ENCODE measurements around the gene ST6GALNAC3. TPM values are rescaled to one million over a fixed set of nuclear protein-coding genes. Genes with fewer than 3 reads are reported as not detected.

The ST6GALNAC3 gene
- total RNA-seq, 1 experiment from 2014 or later = 0.03 TPM

DNA sequence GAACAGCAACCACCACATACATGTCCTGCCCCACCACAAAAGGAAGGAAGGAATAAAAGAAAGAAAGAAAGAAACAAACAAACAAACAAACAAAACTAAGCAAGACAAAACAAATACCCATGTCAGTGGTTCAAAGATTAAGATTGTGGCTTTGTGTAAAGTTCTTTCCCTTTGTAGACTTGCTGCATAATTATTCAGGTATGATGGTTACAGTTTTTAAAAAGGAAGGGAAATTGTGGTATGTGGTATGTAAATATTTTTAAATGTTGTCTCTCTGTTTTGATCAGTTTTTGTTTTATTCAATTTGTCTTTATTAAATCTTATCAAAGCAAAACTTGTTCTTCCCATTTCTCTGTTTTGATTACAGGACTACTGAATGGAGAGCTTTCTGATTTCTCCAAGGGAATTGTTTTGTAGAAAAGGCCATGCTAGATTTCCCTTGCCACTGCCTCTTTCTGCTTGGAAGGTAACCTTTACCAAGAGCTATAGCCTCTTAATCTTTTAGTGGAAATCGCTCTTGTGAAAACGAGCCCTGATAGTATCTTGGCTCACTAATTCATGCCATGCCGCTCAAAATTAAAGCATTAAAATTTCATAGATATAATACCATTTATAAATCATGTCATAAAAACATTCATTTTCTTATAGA, 502.5 kb downstream of the ST6GALNAC3 start:
- DNase-seq (ENCODE audit: low read depth) = no peak

DNA sequence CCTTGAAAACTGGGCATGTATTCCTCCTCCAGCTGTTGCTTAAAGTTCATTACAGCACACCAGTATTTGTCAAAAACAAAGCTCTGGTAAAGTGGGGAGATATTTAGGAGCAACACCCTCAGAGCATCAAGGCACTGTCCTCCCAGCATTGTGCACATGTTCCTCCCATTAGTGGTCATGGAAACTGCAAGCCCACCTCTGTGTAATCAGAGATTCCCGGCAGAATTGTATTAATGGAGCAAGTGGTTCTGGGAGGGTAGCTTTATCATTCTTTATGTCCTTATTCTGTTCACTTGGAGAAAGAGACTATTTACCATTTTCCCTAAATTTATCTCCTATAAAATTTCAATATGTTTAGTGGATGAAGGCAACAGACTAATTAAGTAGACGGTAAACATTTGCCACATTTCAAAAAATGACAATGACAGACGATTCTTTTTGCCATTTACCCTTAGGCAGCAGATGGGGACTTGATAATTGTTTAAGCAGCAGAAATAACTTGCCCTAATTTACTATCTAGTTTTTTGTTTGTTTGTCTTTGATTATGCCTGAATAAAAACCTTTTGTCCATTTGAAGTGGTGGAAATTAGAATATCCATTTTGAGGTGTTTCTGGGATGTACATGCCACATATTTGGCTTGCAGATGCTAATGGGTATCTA, 503.1 kb downstream of the ST6GALNAC3 start:
- DNase-seq (ENCODE audit: low read depth) = no peak

DNA sequence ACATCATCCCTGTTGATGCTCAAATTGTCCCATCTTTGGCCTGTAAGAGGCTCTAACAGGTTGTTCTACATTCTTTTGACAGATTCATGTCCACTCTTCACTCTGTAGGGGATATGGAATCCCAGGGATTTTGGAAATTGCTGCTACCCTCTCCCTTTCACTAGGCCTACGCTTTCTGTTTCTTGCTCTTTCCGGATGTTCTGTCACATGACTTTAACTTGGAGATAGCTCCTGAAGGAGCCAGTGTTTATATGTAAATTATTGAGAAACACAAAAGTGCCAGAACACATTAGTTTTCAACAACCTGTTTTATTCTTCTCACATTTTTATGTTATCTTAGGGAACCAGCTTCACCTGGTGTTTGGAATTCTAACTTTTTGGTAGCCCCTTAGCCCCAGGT, 505.7 kb downstream of the ST6GALNAC3 start:
- no peak for DNase-seq (ENCODE audit: low read depth)

DNA sequence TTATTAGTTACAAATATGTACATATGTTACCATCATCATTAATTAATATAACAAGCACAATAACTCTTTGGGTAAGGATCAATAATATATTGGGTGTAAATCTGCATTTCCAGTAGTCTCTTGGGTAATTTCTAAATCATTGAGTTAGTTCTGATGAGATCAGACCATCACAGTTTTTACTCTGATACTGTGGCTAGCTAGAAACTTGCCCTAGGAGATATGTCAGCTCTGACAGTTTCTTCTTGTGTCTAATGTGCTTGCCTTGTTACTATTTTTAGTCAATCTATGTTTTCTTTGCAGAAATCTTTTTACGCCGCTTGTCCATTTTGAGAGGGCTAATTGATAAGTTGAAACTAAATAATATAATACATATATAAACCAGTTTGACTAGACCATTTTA, 507.2 kb downstream of the ST6GALNAC3 start:
- DNase-seq (ENCODE audit: low read depth) = no peak

DNA sequence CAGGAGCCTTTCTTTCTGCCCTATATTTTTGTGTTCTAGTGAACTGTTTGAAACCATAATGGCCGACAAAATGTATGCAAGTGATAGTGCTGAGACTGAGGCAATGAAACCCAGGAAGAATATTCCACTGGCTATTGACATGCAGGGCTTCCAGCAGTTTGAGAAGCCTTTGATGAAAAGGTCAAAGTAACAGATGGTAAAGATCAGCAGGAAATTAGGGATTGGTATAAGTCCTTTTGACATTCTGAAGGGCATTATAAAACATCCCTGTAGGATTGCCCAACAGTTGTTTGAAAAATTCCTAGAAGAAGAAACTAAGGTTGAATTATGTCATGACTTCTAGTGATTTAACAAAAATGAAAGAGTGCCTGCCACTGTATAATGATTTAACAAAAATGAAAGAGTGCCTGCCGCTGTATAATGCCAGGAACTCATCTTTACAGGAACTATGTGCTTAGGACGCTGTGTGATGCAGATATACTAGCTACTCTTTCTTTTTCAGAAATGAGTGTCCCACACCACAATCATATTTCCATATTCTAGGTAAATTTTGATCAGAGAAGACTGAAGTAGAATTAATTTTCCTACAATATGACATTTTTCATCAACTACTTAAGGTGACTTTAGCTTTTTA, 508.8 kb downstream of the ST6GALNAC3 start:
- DNase-seq (ENCODE audit: low read depth) = no peak

DNA sequence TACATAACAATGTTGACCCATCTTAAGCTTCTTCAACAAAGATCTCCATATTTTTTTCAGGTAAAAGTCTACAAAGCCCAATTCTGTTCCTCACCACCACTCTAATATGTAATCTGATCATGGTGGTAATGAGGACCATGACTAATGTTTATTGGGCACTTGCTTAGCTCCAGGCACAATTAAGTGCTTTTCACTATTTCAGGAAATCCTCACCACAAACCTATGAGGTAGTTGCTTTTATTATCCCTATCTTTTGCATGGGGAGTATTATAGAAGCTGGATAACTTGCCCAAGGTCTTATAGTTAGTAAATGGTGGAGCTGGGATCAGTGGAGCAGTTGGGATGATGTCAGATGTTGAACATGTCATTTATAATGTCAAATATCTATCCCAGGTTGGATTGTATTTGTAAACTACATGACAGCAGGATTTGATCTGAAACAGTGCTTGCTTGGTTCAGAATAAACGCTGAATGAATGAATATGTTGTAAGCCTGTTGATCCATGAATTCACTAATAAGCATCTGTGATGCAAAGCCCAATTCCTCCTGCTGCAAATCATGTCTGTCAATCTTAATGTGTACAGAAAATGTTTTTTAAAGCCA, 509.4 kb downstream of the ST6GALNAC3 start:
- no peak for DNase-seq (ENCODE audit: low read depth)

DNA sequence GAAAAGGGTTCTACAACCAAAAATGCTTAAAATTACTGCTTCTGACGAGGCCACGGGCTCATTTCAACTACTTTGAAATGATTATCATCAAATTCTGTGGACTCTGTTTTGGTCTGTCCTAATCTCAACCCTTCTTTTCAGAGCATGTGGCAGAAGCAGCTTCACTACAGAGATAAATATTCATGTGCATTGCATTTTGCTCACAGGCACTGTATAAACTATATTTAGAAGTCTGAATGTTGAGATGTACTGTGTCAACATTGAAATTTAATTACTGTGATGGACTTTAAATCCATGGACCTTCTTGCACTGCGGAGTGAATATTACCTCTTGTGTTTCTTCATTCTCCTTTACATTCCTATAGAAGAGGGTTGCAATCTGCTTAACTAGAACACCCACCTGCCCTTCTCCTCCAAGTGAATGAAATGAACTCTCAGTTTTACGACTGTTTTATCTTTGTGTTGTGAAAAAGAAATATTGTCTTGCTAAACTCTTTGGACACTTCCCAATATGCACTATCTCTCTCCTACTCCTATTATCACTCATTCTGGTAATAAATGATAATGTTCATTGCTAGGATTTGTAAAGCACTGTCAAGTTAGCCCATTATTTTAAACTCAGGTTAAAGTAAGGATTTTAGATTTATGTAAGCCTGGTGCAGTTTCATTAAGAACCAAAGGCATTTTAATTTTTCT, 511.6 kb downstream of the ST6GALNAC3 start:
- DNase-seq (ENCODE audit: low read depth) = no peak

DNA sequence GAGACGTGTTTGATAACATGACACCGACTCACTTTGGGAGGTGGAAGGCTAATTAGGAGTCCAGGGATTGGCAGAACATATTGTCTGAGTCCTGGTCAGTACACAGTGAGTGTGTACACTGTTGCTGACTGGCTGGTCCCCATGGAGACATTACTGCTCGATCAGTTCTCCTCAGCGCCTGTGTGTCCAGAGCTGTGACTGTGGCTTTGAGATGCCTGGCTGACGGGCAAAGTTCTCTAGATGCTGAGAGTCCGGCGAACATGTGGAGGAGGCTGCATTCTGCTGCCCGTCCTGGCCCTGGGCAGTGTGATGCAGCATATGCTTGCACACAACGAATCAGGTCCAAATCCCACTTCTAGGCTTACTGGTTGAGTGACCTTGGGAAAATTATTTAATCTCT, 512.7 kb downstream of the ST6GALNAC3 start:
- no peak for DNase-seq (ENCODE audit: low read depth)

DNA sequence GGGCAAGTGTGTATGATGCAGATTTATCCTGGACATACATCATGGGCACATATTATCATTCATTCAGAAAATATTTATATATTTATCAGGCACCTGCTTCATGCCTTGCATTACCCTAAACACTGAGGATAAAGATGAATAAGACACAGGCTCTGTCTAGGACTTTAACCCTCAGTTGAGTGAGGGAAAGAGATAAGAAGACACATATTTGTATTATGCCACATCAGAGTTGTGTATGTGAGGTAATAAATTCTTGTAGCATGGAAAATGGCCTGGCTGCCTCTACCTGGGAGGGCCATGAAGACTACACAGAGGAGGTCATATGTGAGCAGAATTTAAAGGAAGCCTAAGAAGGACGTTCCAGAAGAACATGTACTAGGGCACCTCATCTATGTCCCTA, 516.9 kb downstream of the ST6GALNAC3 start:
- DNase-seq (ENCODE audit: low read depth) = no peak

DNA sequence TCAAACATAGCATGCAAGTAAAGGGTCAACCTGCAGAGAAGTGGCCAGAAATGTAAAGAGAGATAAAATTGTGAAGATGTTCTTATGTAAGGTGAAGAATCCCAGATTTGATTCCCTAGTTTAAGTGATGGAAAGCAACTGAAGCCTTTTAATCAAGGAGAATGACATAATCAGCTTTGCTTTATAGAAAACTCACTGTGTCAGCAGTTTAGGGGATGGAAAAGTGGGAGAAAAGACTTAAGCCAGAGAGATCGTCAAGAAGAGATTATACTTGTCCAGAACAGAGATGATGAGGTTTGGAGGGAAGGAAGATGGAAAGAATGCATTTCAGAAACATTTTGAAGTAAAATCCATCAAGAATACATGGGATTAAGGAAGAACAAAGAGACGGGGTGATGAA, 517.4 kb downstream of the ST6GALNAC3 start:
- DNase-seq (ENCODE audit: low read depth) = no peak

DNA sequence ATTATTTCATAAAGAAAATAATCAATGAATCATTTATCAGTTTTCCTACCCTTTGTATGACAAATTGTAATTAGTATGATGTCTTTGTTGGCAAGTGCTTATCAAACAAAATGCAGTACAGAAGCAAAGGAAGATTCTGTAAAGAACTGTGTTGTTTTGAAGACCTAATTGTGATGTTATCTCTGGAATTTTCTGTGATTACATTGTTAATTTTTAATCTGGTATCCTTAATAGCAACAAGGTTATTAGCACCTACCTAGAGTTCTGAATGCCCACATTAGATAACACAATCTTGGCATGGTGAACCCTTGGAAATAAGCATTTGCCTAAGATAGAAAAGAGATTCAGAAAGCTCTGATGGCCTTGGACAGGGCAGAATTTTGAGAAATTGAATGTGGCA, 518.6 kb downstream of the ST6GALNAC3 start:
- no peak for DNase-seq (ENCODE audit: low read depth)

DNA sequence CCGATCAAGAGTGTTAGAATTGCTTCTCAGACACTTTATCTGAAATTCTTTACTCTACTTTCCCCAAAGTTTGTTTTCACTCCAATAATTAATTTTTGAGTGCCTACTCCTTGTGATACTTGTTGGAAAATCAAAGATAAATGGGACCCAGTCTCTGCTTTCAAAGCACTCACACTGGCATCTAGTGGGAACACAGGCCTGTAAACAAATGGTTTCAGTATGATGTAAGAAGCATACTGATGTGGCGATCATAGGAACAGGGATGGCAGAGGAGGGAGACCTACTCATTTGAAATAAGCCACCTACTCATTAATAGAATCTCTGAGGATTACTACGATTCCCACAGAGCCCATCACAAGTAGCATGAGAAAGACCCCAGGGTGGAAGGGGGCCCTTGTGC, 519.1 kb downstream of the ST6GALNAC3 start:
- no peak for DNase-seq (ENCODE audit: low read depth)

DNA sequence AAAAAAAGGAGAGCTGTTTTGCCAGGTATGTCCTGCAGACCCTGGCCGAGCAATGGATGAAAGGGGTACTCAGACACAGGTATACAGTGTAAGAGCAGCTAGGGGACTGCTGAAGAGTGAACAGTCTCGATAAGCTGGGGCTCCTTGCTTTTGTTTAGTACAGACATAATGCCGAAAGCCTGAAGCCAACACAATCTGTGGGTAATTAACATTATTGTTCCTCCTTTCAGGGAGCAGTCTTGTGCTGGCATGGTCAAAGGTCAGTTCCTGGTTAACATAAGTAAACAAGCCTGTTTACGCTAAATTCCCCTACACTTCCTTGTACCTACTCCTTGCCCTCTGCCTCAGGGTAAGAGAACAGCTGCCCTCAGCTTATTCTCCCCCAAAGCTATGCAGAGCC, 520.5 kb downstream of the ST6GALNAC3 start:
- no peak for DNase-seq (ENCODE audit: low read depth)

DNA sequence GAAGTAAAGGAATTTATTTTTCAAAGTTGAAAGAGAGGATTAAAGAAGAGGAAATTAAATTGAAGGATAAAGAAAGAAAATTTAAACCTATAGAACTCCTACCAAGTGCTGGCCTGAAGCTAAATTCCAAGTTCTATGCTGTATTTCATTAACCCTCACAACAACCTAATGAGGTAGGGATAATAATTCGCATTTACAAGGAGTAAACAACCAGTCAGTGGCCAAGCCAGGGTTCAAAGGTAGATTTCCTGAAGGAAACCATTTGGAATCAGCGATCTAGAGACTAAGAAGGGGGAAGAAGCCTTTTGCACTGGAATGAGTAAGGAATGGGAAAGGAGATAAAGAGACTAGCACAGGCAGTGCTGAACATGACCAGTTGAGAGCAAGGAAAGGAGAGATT, 526.9 kb downstream of the ST6GALNAC3 start:
- DNase-seq (ENCODE audit: low read depth) = no peak

DNA sequence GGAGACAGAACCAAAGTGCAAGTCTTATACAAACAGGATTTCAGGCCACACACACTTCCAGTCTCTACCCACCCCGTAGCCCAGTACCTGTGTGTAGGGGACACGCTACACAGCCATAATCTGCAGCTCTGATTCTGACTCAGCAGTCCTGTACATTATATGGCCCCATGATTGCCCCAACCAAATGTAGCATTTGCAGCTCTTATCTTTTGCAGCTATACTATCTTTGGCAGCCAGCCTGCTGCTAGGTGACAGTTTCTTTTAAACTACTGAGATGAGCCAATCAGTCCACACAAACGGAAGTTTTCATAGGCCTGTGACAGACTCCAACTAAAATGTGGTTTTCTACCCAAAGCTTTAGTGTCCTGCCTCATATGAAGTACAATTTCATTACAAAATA, 533.2 kb downstream of the ST6GALNAC3 start:
- no peak for DNase-seq (ENCODE audit: low read depth)

DNA sequence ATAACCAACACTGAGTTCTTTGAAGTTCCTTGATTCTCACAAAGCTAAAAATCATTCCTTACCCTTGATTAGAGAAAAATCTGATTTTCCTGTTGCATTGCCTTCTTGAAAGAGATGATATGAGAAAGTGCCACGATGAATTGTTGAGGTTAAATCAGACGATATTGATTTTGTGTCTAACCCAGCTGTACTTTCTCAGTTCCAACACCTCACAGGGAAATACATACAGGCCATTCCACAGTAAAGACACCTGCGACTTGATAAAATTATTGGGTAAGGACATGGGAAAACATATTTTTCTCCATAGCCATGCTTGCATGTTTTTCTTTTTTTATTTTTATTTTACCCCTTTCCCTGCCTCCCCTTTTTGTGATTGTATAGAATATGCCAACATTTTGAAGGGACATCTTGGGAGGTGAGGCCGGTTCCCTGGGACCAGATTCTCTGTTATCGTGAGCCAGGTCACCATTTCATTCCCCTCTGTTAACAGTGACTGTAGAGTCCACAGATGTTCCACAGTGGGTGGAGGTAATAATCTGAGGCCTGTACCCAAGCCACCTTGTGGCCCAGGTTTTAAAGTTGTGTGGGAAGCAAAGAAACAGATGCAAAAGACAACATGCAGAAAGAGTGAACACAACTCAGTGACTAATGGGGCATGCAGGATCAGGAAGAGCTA, 537.4 kb downstream of the ST6GALNAC3 start:
- no peak for DNase-seq (ENCODE audit: low read depth)

DNA sequence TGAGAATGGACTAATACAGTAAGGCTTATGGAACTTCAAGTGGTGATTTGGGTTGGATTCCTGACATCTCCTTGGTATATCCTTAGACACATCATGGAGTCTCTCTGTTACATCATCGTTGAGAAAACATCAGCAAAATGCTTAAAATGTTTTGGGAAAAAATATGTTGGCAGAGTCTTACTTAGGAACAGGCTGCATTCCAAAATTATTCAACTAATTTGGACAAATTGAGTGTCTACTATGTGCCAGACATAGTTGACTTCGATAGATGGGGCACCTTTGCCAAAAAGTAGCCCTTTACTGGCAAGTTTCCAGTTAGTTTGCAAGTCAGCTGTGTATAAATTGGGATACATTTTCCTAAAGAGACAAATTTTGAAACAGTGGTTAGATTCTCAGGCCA, 539.3 kb downstream of the ST6GALNAC3 start:
- DNase-seq (ENCODE audit: low read depth) = no peak

DNA sequence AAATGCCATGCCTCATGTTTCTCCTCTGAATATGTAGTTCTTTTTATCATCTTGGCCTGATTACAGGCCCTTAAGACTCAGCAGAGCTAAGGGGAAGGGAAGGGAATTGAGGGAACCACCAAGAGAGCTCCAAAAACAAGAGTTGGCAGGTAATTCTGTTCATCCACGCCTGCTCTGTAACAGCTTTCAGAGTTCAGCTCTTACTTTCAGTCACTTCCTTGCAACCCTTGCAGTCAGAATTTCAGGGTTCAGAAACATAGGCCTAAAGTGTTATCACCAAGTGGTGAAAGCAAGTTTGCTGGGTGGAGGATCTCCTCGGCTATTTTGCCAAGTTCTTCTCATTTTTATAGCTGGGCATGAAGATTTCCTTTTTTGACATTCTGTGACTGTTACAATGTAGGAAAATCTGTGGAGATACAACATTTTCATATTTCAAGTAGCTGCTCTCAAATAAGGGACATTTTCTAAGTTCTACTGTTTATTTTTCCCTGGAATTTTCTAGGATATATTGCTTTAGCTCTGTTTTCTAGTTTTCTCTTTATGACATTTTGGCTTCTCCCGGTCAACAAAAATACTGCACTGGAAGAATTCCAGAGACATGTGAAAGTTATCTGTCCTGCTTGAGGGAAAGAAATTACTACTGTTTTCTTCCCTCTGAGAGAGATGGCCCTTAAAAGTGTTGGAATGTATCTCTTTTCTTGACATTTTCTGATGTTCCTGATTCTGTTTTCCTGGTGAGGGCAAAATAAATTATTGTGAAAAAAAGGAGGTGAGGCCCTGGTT, 540.9 kb downstream of the ST6GALNAC3 start:
- DNase-seq (ENCODE audit: low read depth) = no peak

DNA sequence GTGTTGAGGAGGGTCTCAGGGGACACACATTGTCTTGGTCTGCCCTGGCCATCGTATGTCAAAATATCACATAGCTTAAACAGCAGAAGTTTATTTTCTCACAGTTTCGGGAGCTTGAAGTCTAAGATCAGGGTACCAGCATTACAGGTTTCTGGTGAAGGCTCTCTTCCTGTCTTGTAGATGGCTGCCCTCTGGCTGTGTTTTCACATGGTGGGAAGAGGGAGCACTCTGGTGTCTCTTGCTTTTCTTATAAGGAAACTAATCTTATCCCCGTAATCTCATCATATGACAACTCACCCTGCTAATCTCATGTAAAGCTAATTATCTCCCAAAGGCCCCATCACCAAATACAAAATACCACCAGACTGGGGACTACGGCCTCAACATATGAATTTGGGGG, 545.8 kb downstream of the ST6GALNAC3 start:
- no peak for DNase-seq (ENCODE audit: low read depth)

DNA sequence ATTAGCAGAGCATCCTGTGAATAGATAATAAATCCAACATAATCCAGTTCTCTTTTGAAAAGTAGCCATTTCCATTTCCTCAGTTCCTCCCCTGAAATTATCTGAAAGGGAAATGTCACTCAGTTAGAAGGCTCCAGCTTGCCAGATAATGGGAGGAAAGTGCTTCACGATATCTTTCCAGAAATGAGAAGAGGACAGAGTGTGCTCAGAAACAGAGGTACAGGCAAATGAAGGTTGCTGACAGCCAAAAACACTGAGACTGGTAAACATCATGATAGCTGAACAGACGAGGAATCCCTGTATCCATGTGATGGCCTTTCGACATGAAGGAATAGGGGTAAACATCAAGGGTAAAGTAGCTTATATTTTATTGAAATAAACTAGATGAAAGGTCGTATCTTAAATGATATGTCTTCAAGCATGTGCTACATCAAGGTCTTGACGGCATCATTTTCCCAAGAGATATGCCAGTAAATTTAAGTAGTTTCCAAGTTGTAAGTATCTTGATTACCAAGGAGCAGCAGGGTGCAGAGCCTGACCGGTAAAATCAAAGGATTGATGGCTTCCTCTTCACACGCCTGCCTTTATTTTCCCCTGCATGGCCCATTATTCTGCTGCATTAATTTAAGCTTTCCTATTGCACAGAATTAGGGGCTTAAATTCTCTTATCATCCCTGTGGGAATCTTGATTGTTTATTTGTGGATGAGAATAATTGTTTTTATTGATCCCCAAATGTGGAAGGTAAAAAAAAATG, 548.4 kb downstream of the ST6GALNAC3 start:
- no peak for DNase-seq (ENCODE audit: low read depth)

All from HT1080 (cell line).